Brain microvascular endothelial cell (primary cell): ENCODE data around the gene APBB2.

Experiments used
- DNase-seq: peaks from one replicate; pipeline ENCODE4 v3.0.0-alpha.2; 2020
- H3K27ac ChIP-seq: fragments of 250-450 bp; sonication (Bioruptor Pico); 2 replicates; pipeline ENCODE4 v1.5.1; 2020; ENCODE audit warnings: mild to moderate bottlenecking, moderate library complexity
- H3K27me3 ChIP-seq: fragments of 250-450 bp; sonication (Bioruptor Pico); replicated peaks from 2 replicates; pipeline ENCODE4 v1.5.1; 2020; ENCODE audit warnings: mild to moderate bottlenecking
- H3K36me3 ChIP-seq: fragments of 250-450 bp; sonication (Bioruptor Pico); replicated peaks from 2 replicates; pipeline ENCODE4 v1.5.1; 2020; ENCODE audit warnings: mild to moderate bottlenecking
- H3K4me3 ChIP-seq: 2 replicates; pipeline ENCODE4 v1.5.1; 2011; ENCODE audit warnings: low read depth, mild to moderate bottlenecking, control low read depth, low read length, moderate library complexity
- in situ Hi-C: cut with HindIII; loops from 2 replicates; pipeline ENCODE4 v1.10.0; 2017; ENCODE audit warnings: low sequenced_read_pairs, low pct_ligation_motif_present
- TF ChIP-seq, protein P1 (sequence below): IDR thresholded peaks from 2 replicates; pipeline ENCODE4 v1.5.1; 2011; ENCODE audit warnings: low read depth, mild to moderate bottlenecking, moderate library complexity, low read length, control low read depth, inconsistent platforms; ENCODE audit errors: missing control alignments

APBB2 gene

DNA sequence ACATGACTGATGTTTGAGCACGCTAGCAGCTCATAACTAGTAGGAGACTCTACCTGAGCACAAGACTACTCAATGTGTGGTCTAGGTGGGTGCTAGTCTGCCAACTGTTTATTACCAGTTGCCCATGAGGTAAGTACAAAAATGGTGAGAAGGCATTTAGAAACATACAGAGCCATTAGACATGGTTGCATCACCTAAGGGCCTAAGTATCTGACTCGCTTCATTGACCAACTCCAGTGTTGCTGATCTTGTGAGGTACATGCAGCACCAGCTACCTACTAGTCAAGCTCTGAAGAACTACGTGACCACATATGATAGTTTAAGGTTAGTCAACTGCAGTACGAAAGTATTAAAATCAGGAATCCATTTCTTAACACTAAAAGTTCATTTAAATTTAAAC, 39.9 kb downstream of the APBB2 start:
- Histone ChIP-seq H3K27me3 (no peaks in the 10 kb centered on the region), H3K27ac (no peak overlapping the region), H3K36me3 (peaks cover 4% of the 10 kb centered on the region), H3K4me3 (no peak overlapping the region)
- in situ Hi-C loops: no loop called here
- DNase-seq: no peak
- TF ChIP-seq, protein P1, sequence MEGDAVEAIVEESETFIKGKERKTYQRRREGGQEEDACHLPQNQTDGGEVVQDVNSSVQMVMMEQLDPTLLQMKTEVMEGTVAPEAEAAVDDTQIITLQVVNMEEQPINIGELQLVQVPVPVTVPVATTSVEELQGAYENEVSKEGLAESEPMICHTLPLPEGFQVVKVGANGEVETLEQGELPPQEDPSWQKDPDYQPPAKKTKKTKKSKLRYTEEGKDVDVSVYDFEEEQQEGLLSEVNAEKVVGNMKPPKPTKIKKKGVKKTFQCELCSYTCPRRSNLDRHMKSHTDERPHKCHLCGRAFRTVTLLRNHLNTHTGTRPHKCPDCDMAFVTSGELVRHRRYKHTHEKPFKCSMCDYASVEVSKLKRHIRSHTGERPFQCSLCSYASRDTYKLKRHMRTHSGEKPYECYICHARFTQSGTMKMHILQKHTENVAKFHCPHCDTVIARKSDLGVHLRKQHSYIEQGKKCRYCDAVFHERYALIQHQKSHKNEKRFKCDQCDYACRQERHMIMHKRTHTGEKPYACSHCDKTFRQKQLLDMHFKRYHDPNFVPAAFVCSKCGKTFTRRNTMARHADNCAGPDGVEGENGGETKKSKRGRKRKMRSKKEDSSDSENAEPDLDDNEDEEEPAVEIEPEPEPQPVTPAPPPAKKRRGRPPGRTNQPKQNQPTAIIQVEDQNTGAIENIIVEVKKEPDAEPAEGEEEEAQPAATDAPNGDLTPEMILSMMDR: no peak

DNA sequence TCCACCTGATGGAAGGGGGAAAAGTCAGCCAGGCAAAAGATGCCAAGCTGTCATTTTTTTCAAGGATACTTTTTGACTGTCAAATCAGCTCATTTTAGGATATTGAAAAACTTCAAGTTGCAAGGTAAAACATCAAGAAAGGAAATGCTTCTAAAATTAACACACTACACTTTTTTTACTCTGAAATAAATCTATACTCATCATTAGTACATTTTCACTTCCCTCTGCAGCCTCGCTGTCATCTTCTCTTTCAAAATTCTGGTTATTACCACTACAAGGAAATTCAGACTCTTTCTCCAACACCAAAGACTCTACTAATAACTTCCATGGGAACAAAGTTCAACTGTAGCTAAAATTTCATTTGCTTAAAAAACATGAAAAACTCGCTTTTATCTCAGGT, 41.6 kb downstream of the APBB2 start:
- no peaks in the 10 kb centered on the region for H3K27me3 ChIP-seq
- in situ Hi-C loops: no loop called here
- H3K27ac ChIP-seq: no peak overlapping the region
- TF ChIP-seq, protein P1: no peak
- no peak overlapping the region for H3K4me3 ChIP-seq
- peaks cover 7% of the 10 kb centered on the region for H3K36me3 ChIP-seq
- no peak for DNase-seq

DNA sequence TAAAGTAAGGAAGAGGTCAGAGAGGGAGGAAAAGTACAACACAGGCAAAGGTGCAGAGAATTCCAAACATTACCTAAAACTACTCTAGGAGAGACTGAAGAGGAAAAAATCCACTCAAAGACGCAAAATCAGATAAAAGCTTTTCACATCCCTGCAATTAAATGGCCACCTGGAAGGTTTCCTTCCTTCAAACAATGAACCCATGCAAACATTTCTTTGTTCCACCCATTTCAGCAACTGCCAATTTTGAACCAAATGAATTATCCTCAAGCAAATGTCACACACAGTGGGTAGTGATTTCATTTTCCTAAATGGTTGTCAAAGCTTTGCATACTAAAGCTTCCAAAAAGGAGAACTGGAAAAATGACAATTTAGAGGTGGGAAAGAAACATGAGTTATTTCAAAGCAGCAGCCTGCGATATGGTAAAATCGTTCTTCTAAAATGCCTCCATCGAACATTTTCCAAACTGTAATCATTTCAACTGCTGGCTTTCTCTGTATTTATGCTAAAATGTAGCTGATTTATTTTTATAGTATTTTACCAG, 45.0 kb downstream of the APBB2 start:
- in situ Hi-C loops: no loop called here
- H3K27me3 ChIP-seq: no peaks in the 10 kb centered on the region
- no peak overlapping the region for H3K27ac ChIP-seq
- no peak for DNase-seq
- TF ChIP-seq, protein P1: no peak
- peaks cover 16% of the 10 kb centered on the region for H3K36me3 ChIP-seq
- H3K4me3 ChIP-seq: no peak overlapping the region

DNA sequence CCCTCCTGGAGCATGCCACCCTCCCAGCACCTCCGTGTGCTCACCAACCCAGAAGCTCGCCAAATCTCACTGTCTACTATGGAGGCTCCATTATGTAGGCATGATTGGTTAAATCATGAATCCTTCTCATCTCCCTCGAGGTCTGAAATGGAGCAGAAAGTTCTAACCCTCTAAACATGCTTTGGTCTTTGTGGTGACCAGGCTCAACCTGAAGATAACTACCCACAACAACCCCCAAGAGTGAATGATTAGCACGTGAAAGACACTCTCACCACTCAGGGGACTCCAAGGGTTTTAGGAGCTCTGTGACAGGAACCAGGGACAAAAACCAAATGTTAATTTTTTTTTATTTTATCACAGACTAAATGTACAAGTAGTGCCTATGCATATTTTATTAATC, 47.2 kb downstream of the APBB2 start:
- TF ChIP-seq, protein P1: no peak
- peaks cover 11% of the 10 kb centered on the region for H3K36me3 ChIP-seq
- in situ Hi-C loops: no loop called here

DNA sequence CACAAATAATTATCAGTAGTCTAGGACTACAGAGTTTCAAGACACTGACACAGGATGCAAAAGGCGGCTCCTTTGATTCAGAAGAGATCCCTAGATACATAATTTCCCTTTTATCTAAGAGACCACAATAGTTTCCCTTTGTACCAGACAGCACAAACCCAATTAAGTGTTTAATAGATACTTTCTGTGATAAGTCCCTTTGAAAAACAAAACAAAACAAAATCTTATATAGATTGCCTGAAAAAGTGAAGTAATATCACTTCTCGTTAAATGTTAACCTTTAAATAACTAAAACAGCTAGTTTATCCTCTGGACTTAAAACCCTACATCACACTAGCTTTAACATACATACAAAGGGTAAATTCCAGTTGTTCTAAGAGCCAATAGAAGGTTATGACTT, 49.9 kb downstream of the APBB2 start:
- Histone ChIP-seq H3K27ac (no peak overlapping the region), H3K36me3 (peaks cover 11% of the 10 kb centered on the region), H3K27me3 (no peaks in the 10 kb centered on the region), H3K4me3 (no peak overlapping the region)
- in situ Hi-C loops: no loop called here
- TF ChIP-seq, protein P1: no peak
- no peak for DNase-seq

More for the DNA sequence above, 47.2 kb downstream of the APBB2 start:
- H3K27me3 ChIP-seq: no peaks in the 10 kb centered on the region
- H3K27ac ChIP-seq: no peak overlapping the region
- H3K4me3 ChIP-seq: no peak overlapping the region
- DNase-seq: no peak

DNA sequence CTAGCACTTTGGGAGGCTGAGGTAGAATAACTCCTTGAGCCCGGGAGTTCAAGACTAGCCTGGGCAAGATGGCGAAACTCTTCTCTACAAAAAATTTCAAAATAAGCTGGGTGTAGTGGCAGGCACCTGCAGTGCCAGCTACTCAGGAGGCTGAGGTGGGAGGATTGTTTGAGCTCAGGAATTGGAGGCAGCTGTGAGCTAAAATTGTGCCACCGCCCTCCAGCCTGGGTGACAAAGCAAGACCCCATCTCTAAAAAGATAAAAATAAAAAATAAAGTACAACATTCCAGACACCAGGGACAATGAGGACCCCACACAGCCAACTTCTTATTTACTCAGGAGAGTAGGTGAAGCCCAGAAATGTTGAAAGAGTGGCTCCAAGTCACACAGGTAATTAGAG, 53.0 kb downstream of the APBB2 start:
- no peak overlapping the region for H3K4me3 ChIP-seq
- H3K36me3 ChIP-seq: peaks cover 3% of the 10 kb centered on the region
- no peak for DNase-seq
- peak overlapping the region; percentile 96 for H3K27ac ChIP-seq
- TF ChIP-seq, protein P1: no peak
- in situ Hi-C loops: no loop called here
- H3K27me3 ChIP-seq: no peaks in the 10 kb centered on the region
